Gastrocnemius medialis (tissue), 4 donors: ENCODE data around the gene ADH5. TPM values are rescaled to one million over a fixed set of nuclear protein-coding genes. Genes with fewer than 3 reads are reported as not detected.
"Not testable (repeated sequence)": the region's sequence is repeated elsewhere in the genome, so short reads cannot be mapped to it uniquely, and the experiment has no call there.

Source experiments
- ATAC-seq, 2 donors: fragments of 150-250 bp; one replicate each; pipeline ENCODE4 v1.9.1; 2016
- DNase-seq, 2 donors: peaks; one replicate each; pipeline ENCODE4 v3.0.0-alpha.2; 2019
- H3K27ac ChIP-seq, 4 donors: fragments of 200-600 bp; sonication (generic); 1 replicate in 1 of 4; 2 replicates in 3 of 4; pipeline ENCODE4 v1.5.1; 2016 to 2018; ENCODE audit warnings: mild to moderate bottlenecking in 2 of 4, moderate library complexity in 1 of 4
- H3K27me3 ChIP-seq, 3 donors: fragments of 200-600 bp; sonication (generic) in 2 of 3; 1 replicate in 1 of 3; 2 replicates in 2 of 3; pipeline versions ENCODE4 v1.5.1 to v1.6.0; 2016 to 2019; ENCODE audit warnings: mild to moderate bottlenecking in 1 of 3, moderate library complexity in 1 of 3
- H3K36me3 ChIP-seq, 2 donors: fragments of 200-600 bp; sonication (generic) in 1 of 2; one replicate each; pipeline ENCODE4 v1.5.1; 2017 to 2018
- H3K4me1 ChIP-seq, 2 donors: fragments of 200-600 bp; sonication (generic) in 1 of 2; one replicate each; pipeline ENCODE4 v1.5.1; 2016 to 2017; ENCODE audit warnings: mild to moderate bottlenecking in 2 of 2
- H3K4me3 ChIP-seq, 4 donors: fragments of 200-600 bp; sonication (generic) in 3 of 4; 1 replicate in 1 of 4; 2 replicates in 3 of 4; pipeline ENCODE4 v1.5.1; 2016 to 2019; ENCODE audit warnings: mild to moderate bottlenecking in 2 of 4
- H3K9me3 ChIP-seq, 3 donors: fragments of 200-600 bp; sonication (generic) in 2 of 3; 1 replicate in 1 of 3; 2 replicates in 2 of 3; pipeline ENCODE4 v1.5.1; 2016 to 2019
- POLR2A ChIP-seq, 2 donors: fragments of 450-650 bp; IDR thresholded peaks; one replicate each; pipeline ENCODE4 v1.6.1; 2017; ENCODE audit warnings: antibody characterized with exemption in 2 of 2, mild to moderate bottlenecking in 2 of 2, moderate library complexity in 2 of 2
- in situ Hi-C, 4 donors: fragments of 200-750 bp; cut with MboI; loops; one replicate each; pipeline versions ENCODE4 v1.15.0 to v1.8.0; 2017; ENCODE audit warnings: low sequenced_read_pairs in 4 of 4
- intact Hi-C: fragments of 100-400 bp; cut with DNase I; formaldehyde crosslinking; loops from one replicate; pipeline ENCODE4 v1.15.1; 2023; ENCODE audit warnings: low total_unique reads
- total RNA-seq, 4 donors: library from RNA; depleted of rRNA; stranded (reverse); fragments of >200 nt; gene quantifications; one replicate each; pipeline versions ENCODE4 v1.1.0 to v1.2.3, GENCODE V29; 2016
- TF ChIP-seq, protein P1 (sequence below), 5 experiments: fragments of 450-650 bp in 3 of 5; fragments of 200-600 bp in 2 of 5; sonication (generic) in 2 of 5; IDR thresholded peaks in 4 of 5; conservative IDR thresholded peaks in 1 of 5; 1 replicate in 4 of 5; 2 replicates in 1 of 5; pipeline ENCODE4 v1.5.1; 2016 to 2019; ENCODE audit warnings: antibody characterized with exemption in 5 of 5, mild to moderate bottlenecking in 3 of 5, moderate library complexity in 3 of 5

Gene ADH5
- total RNA-seq, 4 donors from 2014 or later = 55.2 to 101 (median 72.6) TPM

DNA sequence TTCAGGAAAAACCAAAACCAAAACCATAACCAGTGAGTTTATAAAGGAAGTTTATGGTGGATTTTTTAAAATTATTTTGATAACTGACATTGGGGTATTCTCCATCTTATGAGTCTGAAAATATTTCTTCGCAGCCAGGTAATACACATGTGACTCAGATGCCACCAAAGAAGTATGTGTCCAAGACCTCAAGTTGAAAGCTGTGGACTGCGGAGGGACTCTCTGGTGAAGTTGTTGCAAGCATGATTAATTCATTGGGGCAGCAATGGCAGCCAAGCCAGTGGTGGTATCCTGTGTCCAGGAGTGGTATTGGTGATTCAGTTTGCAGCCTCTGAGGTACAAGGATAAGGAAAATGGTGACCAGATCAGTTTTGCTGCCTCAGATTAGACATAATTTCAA, 14.0 kb upstream of the ADH5 start:
- Histone ChIP-seq H3K4me1 (no peaks in the 10 kb centered on the region), H3K27ac (no peak overlapping the region), H3K27me3 (no peaks in the 10 kb centered on the region), H3K9me3 (no peaks in the 10 kb centered on the region), H3K4me3 (no peak overlapping the region), H3K36me3 (no peaks in the 10 kb centered on the region)
- no peak for DNase-seq
- intact Hi-C loops = no loop called here
- in situ Hi-C loops = no loop called here
- TF ChIP-seq, protein P1, sequence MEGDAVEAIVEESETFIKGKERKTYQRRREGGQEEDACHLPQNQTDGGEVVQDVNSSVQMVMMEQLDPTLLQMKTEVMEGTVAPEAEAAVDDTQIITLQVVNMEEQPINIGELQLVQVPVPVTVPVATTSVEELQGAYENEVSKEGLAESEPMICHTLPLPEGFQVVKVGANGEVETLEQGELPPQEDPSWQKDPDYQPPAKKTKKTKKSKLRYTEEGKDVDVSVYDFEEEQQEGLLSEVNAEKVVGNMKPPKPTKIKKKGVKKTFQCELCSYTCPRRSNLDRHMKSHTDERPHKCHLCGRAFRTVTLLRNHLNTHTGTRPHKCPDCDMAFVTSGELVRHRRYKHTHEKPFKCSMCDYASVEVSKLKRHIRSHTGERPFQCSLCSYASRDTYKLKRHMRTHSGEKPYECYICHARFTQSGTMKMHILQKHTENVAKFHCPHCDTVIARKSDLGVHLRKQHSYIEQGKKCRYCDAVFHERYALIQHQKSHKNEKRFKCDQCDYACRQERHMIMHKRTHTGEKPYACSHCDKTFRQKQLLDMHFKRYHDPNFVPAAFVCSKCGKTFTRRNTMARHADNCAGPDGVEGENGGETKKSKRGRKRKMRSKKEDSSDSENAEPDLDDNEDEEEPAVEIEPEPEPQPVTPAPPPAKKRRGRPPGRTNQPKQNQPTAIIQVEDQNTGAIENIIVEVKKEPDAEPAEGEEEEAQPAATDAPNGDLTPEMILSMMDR (IDR thresholded peaks at IDR 0.05 in 4 of 5, conservative IDR thresholded peaks at IDR 0.05 in 1 of 5) = no peak
- no peak for TF ChIP-seq POLR2A (IDR thresholded peaks at IDR 0.05)
- ATAC-seq = no peak

DNA sequence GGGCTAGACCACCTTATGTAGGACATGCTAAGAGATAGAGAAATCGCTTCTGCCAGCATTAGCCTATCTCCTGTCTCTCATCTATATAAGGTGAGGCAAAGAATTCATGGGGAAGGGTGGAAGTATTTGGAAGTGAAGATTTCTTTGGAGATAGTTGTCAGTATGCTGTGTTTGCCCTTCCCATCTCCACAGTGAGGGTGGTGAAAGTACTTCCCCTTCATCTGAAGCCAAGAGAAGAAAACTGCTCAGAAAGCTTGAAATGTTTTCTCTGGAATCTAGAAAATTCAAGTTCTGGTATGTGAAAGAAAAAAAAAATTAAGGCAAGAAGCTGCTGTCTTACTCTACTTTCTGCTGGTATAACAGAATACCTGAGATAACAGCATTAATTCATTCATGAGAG, 12.3 kb upstream of the ADH5 start:
- H3K36me3 ChIP-seq = no peaks in the 10 kb centered on the region
- intact Hi-C loops (no loop called here), in situ Hi-C loops (no loop called here)
- DNase-seq (no peak), ATAC-seq (no peak)
- no peaks in the 10 kb centered on the region for H3K4me1 ChIP-seq
- H3K9me3 ChIP-seq = no peaks in the 10 kb centered on the region
- no peak for TF ChIP-seq POLR2A (IDR thresholded peaks at IDR 0.05)
- TF ChIP-seq, protein P1 (IDR thresholded peaks at IDR 0.05 in 4 of 5, conservative IDR thresholded peaks at IDR 0.05 in 1 of 5) = no peak
- no peak overlapping the region for H3K4me3 ChIP-seq
- H3K27me3 ChIP-seq = no peaks in the 10 kb centered on the region
- H3K27ac ChIP-seq = no peak overlapping the region

DNA sequence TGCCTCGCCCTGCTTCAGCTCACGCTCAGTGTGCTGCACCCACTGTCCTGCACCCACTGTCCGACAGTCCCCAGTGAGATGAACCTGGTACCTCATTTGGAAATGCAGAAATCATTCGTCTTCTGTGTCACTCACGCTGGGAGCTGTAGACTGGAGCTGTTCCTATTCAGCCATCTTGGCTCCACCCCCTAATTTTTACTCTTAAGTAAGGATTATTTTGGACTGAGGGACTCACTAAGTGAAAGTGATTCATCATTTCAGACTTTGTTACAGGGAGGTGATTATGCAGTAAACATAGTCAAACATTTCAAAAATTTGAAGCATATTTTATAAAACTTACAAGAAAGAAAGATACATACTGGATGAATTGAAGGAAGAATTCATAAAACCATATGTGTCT, 11.2 kb upstream of the ADH5 start:
- DNase-seq, H3K27ac ChIP-seq, in situ Hi-C loops, H3K4me1 ChIP-seq, H3K36me3 ChIP-seq, H3K9me3 ChIP-seq, intact Hi-C loops, H3K27me3 ChIP-seq, ATAC-seq, H3K4me3 ChIP-seq: not testable (repeated sequence)

DNA sequence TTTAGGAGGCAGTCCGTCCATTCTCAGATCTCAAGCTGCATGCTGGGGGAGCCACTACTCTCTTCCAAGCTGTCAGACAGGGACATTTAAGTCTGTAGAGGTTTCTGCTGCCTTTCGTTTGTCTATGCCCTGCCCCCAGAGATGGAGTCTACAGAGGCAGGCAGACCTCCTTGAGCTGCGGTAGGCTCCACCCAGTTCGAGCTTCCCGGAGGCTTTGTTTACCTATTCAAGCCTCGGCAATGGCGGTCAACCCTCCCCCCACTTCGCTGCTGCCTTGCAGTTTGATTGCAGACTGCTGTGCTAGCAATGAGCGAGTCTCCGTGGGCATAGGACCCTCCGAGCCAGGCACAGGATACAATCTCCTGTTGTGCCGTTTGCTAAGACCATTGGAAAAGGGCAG, 10.7 kb upstream of the ADH5 start:
- no peak for DNase-seq
- in situ Hi-C loops (no loop called here), intact Hi-C loops (no loop called here)
- no peaks in the 10 kb centered on the region for H3K36me3 ChIP-seq
- no peak overlapping the region for H3K4me3 ChIP-seq
- no peak for TF ChIP-seq POLR2A (IDR thresholded peaks at IDR 0.05)
- TF ChIP-seq, protein P1 (IDR thresholded peaks at IDR 0.05 in 4 of 5, conservative IDR thresholded peaks at IDR 0.05 in 1 of 5) = no peak
- no peaks in the 10 kb centered on the region for H3K9me3 ChIP-seq
- ATAC-seq = no peak
- no peaks in the 10 kb centered on the region for H3K27me3 ChIP-seq
- H3K27ac ChIP-seq = no peak overlapping the region
- H3K4me1 ChIP-seq = no peaks in the 10 kb centered on the region

DNA sequence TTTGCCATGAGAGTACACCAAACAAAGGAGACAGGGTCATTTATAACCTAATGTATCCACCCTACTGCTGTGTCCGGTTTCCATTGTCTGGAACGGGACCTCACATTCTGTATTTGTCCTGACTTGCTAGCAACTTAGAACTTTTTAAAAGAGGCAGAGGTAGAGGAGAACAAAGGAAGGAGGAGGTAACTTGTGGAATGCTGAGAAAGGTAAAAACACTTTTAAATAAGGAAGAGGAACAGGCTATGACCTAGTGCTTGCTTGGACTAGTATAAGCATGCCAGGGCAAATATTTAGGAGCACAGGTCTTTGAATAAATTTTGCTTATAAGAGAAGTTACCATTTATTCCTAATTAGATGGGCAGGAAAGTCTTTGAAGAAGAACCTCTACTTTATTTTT, 3.3 kb upstream of the ADH5 start:
- intact Hi-C loops, H3K36me3 ChIP-seq, H3K27ac ChIP-seq, ATAC-seq, H3K9me3 ChIP-seq, H3K4me3 ChIP-seq, H3K27me3 ChIP-seq, DNase-seq, in situ Hi-C loops: not testable (repeated sequence)
- peaks cover 0 to 18% of the 10 kb centered on the region in 2 donors for H3K4me1 ChIP-seq

DNA sequence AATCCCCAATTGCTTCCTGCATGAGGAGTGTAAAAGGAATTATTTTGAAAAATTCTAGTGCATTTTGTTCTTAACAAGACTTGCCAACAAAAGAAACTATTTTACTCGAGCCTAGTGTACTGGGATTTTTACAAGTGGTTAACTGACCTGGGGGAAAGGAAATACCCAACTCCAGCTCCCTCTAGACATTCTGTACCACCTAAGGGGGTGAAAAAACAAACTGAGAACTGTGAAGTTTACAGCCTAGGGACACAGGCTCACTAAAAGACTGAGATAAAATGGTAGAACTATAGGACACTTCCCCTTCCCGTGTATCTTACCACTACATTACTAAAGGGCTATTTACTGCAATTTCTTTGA, 2.6 kb upstream of the ADH5 start:
- TF ChIP-seq POLR2A (IDR thresholded peaks at IDR 0.05) = no peak
- TF ChIP-seq, protein P1 (IDR thresholded peaks at IDR 0.05 in 4 of 5, conservative IDR thresholded peaks at IDR 0.05 in 1 of 5) = no peak
- ATAC-seq = no peak
- intact Hi-C loops (no loop called here), in situ Hi-C loops (no loop called here)
- H3K4me1 ChIP-seq = peaks cover 0 to 22% of the 10 kb centered on the region in 2 donors
- H3K27ac ChIP-seq = peak overlapping the region in 1 of 4 donors; percentile 5
- no peaks in the 10 kb centered on the region for H3K27me3 ChIP-seq
- H3K4me3 ChIP-seq = no peak overlapping the region
- no peaks in the 10 kb centered on the region for H3K36me3 ChIP-seq
- no peak for DNase-seq
- no peaks in the 10 kb centered on the region for H3K9me3 ChIP-seq
